ENCODE results near the gene ATP8A2. TPM values are rescaled to one million over a fixed set of nuclear protein-coding genes. Genes with fewer than 3 reads are reported as not detected.

Gene ATP8A2
- total RNA-seq, 1 experiment from 2014 or later, result 1.1 TPM

DNA sequence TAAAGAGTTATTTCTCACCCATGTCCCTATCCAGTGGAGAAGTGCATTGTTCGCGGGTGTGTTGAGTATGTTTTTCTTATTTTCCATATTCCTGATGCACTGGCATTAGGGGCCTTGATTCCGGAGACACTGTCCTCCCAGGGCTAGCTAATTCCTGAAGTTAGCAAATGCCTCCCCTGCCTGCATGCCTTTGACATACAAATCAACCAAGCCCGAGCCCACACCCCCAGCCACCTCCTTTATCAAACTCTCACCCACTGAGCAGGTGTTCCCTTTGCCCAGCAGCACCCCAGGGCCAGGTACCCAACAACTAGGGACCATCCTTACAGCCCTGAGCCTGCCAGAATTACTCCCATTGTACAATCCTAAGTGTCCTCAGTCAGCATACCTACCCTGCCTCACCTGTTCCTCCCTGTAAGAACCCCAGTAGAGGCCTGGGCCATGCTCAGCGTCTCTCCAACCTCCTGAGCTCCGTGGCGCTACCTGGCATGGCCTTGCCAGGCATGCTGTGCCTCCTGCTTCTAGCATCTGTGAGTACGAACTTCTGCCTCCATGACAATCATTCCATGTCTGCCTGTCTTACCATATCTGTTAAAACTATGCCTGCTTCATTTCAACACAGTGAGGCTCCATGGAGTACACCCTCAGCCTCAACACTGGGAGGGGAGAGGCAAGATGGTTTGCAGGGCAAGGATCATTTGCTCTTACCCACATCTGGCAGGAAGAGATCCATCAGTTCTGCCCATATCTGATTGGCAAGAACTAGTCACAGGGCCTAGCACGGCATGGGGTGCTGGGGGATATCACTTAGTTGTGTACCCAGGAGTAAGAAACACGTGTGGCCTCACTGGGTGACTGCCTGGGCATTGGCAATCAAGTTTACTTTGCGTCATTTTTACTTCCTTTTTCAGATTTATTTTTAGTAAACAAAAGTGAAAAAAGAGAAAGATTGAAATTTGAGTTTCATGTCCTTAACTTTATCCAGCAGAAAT lies 476.2 kb downstream of the ATP8A2 start:
- no peak for DNase-seq (ENCODE audit: low spot score)

DNA sequence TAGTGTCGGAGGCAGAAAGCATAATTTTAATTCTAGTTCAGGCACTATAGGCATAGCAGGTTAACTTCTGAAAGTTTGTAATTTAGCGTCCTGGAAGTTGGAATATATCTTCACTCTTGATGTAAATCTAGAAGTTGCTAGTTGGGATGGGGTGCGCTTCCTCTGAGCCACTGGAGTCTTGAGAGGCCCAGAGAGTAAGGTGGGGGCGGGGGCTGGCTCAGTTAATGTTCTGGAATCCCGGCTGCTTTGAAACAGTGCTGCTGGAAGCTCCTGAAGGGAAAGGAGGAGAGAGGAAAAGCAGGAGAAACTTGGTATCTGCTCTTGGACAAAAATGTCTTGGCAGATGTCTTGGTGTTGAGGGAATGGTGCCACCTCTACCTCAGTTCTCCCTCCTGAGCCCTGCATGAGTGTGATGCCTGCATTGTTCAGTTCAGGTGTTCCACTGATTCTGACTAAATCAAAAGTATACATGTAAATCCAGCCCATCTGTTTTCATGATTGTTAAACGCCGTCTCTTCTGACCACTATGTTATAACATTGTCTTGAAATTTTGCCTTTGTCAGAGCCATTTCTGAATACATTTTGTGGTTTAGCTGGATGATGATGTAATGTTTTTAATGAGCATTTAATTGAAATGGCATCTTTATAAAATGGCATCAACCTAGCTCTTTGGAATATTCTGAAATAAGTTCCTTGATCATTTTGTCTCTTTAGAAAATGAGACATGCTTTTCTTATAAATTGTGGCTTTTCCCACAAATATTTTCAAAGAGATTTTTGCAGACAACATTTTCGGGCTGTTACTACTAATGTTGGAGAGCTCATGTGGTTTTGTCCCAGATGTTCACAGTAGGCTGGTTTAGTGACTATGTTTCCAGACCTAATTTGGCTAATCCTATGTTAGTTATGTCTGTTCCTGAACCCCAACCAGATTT lies 477.3 kb downstream of the ATP8A2 start:
- DNase-seq (ENCODE audit: low spot score), result peak; percentile 29

DNA sequence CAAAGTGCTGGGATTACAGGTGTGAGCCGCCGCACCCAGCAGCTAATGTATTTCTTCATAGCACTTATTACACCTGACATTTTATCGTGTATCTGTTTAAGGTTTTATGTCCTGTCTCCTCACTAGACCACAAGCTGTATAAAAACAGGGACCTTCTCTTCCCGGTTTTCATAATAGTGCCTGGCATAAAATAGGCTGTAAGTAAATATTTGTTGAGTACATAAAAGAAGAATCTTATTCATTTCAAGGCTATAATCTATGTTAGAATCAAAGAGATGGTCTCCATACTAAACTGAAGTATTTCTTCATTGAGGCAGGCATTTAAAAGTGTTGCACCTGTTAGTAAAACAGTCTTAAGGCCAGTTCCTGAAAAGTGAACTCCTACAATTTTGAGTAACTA lies 486.1 kb downstream of the ATP8A2 start:
- DNase-seq (ENCODE audit: low spot score), result no peak

DNA sequence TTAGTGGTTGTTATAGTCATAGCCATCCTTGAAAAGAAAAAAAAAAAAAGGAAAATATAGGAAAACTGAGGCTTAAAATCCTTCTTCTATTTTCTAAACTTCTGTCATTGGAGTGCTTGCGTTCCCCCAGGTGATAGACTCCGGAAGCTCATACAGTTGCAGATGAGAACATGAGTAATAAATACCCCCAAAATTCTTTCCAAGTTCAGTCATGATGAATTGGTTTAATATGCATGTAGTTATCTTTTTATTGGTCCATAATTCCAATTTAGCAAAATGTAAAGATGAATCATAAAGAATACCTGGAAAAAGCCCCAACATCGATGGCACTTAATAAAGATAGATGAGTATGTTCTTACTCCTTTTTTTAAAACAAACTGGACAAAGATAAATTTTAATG lies 487.8 kb downstream of the ATP8A2 start:
- DNase-seq (ENCODE audit: low spot score), result no peak

DNA sequence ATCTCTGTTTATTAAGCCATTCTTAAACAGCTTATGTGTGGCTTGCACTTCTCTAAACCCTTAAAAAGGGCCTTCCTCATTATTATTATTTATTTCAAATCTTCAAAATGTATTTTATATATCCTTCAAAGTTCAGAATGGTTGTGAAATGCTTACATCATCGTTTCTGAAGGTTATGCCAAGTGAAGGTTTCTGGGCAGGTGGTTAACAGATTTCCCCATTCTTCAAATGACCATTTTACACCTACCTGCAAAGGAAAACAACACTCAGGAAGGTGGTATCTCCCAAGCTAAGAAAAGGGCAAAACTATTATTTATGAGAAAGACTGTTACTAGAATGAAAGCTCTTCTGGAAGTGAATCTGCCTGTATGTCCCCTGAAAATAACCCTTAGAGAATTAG lies 488.5 kb downstream of the ATP8A2 start:
- DNase-seq (ENCODE audit: low spot score), result no peak

DNA sequence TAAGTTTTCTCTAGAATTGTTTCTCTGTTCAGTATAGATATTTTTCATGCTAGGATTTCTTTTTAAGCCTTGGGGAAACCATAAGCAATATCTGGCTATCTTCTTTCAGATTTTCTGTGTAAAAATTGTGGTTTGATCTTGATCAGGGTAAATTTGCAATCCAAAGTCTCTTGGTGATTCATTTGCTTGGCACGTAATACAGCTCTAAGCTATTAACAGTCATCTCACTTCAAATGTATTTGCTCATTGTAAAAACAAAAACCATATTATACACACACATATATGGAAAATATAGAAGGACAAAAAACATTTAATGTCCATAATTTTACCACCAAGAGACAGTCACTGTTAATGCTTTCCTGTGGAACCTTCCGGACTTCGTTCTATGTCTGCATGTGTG lies 489.1 kb downstream of the ATP8A2 start:
- no peak for DNase-seq (ENCODE audit: low spot score)

DNA sequence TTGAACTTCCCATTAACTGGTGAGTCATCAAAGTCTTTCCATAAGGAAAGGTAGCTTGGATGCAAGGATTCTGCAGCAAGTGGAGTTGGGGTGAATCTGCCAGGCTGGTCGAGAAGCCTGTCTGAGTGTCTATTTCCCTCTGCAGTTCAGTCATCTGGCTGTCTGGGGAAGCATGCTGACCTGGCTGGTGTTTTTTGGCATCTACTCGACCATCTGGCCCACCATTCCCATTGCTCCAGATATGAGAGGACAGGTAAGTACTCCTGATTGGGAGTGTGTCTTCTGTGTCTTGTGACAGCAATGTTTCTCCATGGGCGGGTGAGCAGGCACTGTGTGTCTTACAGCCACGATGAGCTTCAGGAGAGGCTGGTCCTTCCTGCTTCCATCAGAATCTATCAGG lies 490.4 kb downstream of the ATP8A2 start:
- DNase-seq (ENCODE audit: low spot score), result no peak

DNA sequence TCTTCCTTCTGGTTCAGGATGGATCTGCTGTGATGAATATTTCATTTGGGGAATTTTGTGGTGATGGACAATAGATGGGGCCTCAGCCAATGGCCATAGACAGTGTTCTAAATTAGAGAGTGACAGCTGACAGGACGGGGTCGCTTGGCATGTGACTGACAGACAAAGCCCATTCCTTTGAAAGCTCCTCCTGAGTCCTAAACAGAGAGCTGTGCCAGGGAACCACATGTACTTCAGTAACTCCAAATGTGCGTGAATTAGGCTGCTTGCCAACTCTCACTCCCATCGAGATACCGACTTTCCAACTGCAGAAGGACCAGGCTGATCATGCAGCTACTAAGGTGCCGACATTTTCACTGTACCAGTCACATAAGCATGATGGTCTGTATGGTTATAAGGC lies 492.3 kb downstream of the ATP8A2 start:
- no peak for DNase-seq (ENCODE audit: low spot score)

DNA sequence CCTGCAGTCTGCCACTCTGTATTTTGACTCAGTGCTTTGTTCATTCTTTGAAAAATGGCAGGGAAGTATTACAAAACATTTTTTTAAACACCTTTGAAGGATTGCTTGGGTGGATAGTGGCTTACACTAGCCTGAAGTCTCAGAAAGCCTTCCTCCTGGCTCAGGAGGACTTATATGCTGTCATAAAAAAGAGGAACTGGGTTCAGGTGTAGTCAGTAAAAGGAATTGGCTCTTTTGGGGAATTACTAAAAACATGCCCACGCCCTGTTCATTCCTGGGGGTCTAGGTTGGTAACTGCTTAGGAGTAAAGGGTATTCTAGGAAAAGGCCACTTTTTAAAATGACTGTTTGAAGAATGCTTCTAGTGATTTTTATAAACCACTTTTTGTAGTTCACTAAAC lies 493.2 kb downstream of the ATP8A2 start:
- no peak for DNase-seq (ENCODE audit: low spot score)

DNA sequence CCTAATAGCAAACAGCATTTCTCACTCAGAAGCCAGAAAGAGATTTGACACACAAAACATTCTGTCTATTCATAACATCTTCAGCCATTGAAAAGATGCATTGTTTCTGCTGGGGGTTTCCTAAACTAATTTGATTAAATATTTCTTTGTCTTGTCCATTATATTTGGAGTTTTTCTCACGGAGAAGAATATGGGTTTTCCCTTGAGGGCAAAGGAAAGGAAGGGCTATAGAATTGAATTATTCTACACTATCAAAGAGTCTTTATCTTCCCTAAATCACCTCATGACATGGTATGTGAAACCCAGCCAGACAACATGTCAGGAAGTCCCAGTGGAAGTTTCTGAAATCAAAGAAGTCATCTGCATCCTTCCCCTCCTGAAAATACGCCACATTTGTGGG lies 493.6 kb downstream of the ATP8A2 start:
- no peak for DNase-seq (ENCODE audit: low spot score)

DNA sequence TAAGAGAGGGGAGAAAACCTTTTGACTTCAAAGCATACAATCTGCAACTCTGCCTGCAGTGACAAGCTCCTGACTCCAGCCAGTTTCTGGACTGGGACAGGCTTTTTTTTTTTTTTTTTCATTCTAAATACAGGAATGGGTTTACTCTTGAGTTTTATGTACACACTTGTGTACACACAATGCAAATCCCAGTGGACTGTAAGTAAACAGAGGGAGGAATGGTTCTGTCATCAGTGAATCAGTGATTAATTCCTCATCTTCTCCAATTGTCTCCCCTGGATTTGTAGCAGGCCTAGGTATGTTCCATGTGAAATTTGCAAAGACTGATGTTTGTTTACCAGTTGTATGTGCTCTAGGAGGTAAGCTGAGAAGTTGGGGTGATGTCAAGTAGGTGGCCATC lies 495.3 kb downstream of the ATP8A2 start:
- DNase-seq (ENCODE audit: low spot score), result no peak

DNA sequence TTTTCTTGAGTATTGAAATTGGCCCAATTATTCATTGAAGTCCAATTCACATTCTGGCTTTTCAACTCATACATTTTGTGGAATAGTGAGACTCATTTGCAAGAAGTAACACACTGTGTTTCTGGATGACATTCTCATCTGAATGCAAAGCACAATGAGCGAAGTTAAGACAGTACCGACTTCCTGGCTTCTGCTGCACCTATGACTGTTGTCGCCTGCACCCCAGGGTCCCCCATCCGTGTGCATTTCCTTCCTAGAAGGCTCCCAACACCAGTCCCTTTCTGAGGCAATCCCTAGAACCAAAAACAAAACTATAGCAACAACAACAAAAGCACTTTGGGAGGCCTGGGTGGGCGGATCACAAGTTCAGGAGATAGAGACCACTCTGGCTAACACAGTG lies 496.7 kb downstream of the ATP8A2 start:
- DNase-seq (ENCODE audit: low spot score), result no peak

DNA sequence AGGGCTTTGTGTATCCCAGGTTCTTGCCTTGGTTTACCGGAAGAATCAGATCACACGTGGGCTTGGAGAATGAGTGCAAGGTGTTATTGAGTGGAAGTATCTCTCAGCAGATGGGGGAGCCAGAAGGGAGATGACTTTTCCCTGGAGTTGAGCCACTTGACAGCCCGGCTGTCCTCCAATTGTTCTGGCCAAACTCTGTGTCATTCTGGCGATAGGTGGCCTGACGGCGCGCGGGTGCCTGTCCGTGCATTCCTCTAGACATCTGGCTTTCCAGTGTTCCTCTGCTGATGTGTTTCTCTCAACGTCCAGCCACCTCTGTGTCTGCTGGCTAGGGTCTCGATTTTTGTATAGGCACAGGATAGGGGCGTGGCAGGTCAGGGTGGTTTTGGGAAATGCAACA lies 498.2 kb downstream of the ATP8A2 start:
- no peak for DNase-seq (ENCODE audit: low spot score)

DNA sequence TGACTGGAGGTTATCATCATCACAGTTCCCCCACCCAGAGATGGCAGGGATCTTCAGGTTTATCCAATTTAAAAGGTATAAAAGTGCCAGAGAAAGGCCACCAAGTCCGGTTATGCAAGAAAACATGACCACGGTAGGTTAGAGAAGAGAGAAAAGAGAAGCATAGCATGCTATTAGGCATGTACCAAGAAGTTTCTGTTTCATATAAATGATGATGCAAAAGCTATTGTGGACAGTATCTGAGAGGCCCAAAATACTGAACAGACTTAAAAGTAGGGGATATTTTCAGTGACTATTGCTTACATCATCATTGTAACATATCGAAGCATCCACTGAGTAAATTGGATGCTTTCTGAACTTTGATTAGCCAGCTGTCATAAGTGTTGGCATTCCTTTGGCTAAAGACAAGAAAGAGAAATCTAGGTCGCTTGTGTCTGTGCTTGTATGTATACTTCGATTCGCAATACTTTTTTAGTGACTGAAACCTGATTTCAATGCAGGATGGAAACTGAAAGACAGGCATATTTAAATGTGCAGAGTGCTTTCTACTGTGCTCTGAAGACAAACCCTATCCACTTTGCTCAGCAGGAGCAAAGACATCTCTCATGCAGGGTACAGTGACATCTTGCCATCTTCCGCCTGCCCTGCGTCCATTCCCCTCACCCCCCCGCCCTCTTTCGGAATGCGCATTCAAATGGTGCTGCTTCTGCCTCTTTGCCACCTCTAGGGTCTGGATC lies 499.8 kb downstream of the ATP8A2 start:
- DNase-seq (ENCODE audit: low spot score), result no peak

DNA sequence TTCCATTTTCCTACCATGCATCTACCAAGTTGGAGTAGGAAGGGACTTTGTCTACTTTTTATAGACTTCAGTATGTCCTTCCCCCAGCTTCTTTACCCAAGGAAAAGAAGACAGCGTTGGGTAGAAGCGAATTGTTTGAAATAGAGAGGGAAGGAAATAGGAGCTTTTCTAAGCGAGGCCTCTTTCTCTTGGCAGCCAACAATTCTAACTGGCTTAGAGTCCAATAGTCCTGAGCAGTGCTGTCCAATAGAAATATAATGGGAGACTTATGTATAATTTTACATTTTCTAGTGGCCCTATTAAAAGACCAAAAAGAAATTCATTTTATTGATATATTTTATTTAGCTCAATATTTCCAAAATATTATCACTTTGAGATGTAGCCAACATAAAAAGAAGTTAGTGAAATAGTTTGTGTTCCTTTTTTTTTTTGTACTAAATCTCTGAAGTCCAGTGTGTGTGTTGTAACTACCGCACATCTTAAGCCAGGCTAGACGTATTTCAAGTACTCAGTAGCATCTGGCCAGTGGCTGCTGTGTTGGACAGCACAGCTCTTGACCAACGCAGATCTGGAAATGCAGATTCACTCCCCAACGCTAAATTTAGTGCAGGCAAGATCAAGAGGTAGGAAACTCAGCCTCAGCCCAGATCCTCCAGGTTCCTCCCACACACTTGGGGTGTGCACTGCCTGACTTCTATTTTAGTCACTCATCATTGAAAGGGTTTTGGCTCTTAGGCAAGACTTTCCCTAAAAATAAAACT lies 500.9 kb downstream of the ATP8A2 start:
- DNase-seq (ENCODE audit: low spot score), result no peak

DNA sequence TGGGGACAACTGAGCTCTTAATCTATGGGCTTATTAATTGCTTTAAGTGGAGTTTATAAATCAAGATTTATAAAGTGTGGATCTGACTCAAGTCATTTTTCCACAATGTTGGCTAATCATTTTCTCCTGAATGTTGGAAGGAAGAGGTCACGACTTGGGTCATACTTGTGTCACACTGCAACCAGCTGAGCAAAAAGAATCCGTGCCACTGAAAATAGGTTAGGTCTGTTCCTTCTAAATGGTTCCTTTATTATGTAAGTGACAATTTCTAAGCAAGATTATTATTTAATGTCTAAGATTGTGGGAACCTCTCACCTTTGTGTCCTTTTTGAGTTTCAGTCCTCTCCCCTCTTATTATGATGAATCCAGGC lies 501.5 kb downstream of the ATP8A2 start:
- no peak for DNase-seq (ENCODE audit: low spot score)

DNA sequence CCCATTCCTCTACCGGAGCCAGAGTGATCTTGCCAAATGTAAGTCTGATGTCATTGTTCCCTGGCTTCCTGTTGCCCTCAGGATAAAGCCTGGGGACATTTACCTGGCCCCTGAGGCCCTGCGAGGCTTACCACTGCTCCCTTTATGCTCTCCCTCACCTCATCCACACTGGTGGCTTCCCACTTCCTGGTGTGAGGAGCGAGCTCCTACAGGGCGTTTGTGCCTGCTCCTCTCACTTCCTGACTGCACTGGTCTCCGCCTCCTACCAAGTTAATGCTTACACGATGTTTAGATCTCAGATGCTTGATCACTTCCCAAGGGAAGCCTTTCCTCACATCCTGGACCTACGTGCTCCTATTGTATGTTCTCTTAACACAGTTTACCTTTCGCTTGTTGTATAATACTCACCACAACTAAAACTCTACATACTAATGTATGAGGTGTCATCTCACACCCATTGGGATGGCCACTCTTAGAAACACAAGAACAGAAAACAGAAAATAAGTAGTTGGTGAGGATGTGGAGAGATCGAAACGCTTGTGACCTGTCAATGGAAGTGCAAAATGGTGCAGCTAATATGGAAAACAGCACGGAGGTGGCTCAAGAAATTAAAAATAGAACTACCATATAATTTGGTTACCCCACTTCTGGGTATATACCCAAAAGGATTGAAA lies 502.4 kb downstream of the ATP8A2 start:
- no peak for DNase-seq (ENCODE audit: low spot score)

DNA sequence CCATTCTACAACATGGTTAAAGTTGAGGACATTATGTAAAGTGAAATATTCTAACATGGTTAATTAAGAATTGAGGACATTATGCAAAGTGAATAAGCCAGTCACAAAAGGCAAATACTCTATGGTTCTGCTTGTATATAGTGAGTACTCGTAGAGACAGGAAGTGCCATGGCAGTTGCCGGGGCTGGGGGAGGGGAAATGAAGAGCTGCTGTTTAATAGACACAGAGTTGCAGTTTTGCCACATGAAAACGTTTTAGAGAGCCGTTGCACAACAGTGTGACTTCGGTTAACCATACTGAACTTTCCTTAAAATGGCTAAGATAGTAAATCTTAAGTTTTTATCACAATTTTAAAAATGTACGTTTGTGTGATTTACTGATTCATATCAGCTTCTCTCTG lies 503.1 kb downstream of the ATP8A2 start:
- DNase-seq (ENCODE audit: low spot score), result no peak

DNA sequence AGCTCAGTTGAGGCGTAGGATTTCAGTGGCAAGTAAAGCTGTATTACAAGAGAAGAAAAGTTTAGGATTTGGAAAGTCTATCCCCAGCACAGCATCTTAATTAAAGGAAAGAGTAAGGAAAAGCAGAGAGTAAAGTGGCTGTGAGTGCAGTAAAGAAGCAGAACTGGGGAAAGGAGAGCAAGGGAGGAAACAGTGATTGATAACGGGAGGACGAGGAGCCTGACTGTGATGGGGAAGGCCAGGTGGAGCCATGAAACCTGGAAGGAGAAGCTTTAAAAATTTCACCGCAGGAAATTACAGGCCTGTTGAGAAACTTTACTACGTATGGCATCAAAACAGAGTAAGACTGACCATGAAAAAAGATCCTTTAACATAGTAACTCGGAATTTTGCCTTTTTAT lies 504.5 kb downstream of the ATP8A2 start:
- no peak for DNase-seq (ENCODE audit: low spot score)

DNA sequence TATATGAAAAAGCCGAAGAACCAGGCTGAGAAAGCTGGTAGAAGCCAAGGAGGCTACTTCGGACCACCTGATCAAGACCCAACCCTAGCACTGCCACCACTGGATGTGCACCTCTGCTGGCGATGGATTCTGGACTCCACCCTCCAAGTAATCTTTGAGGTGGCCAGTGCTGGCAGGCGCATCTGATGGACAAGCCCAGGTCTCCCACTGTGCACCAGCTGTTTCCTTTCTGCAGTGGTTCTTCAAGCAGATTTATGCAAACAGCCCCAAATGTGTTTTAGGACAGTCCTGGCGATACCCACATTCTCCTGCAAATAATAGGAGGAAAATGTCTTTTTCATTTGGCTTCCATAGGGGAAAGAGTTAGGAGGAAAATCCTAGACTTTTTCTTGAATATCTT lies 507.7 kb downstream of the ATP8A2 start:
- no peak for DNase-seq (ENCODE audit: low spot score)

All from H4 (cell line).